DOHH2 (cell line): ENCODE results near the gene GALNT17.

ENCODE experiments used
- H3F3A ChIP-seq: fragments of 200-600 bp; sonication (generic), shearing (Covaris generic); 2 replicates; pipeline ENCODE4 v1.6.0; 2016; ENCODE audit warnings: antibody characterized with exemption, mild to moderate bottlenecking; ENCODE audit not compliant: control insufficient read depth, insufficient read depth
- H3K27ac ChIP-seq: fragments of 200-600 bp; sonication (generic); 2 replicates; pipeline ENCODE4 v1.5.1; 2014; ENCODE audit warnings: low read depth, mild to moderate bottlenecking, low read length, moderate library complexity
- H3K27me3 ChIP-seq: fragments of 200-600 bp; sonication (generic); 2 replicates; pipeline ENCODE4 v1.6.1; 2014; ENCODE audit warnings: mild to moderate bottlenecking, low read length, mixed read lengths; ENCODE audit not compliant: control insufficient read depth
- H3K36me3 ChIP-seq: fragments of 200-600 bp; sonication (generic); 2 replicates; pipeline ENCODE4 v1.6.1; 2014; ENCODE audit warnings: mild to moderate bottlenecking, low read length, moderate library complexity, mixed read lengths; ENCODE audit not compliant: control insufficient read depth
- H3K4me1 ChIP-seq: fragments of 200-600 bp; sonication (generic); 2 replicates; pipeline ENCODE4 v1.6.1; 2014; ENCODE audit warnings: mild to moderate bottlenecking, low read length, mixed read lengths; ENCODE audit not compliant: control insufficient read depth
- H3K4me2 ChIP-seq: fragments of 200-600 bp; sonication (generic); 2 replicates; pipeline ENCODE4 v1.6.0; 2014; ENCODE audit warnings: mild to moderate bottlenecking, low read length, moderate library complexity
- H3K4me3 ChIP-seq: fragments of 200-600 bp; sonication (generic); 2 replicates; pipeline ENCODE4 v1.5.1; 2014; ENCODE audit warnings: mild to moderate bottlenecking, low read length, mixed read lengths
- H3K79me2 ChIP-seq: fragments of 200-600 bp; sonication (generic); 2 replicates; pipeline ENCODE4 v1.6.1; 2014; ENCODE audit warnings: mild to moderate bottlenecking, low read length, mixed read lengths; ENCODE audit not compliant: control insufficient read depth
- H3K9me2 ChIP-seq: fragments of 200-600 bp; sonication (generic); replicated peaks from 2 replicates; pipeline ENCODE4 v1.6.1; 2014; ENCODE audit warnings: mild to moderate bottlenecking, low read length, mixed read lengths; ENCODE audit not compliant: control insufficient read depth
- H3K9me3 ChIP-seq: fragments of 200-600 bp; sonication (generic); 2 replicates; pipeline ENCODE4 v1.6.1; 2014; ENCODE audit warnings: antibody characterized with exemption, low read length, mixed read lengths; ENCODE audit not compliant: control insufficient read depth, insufficient read depth
- H4K20me1 ChIP-seq: fragments of 200-600 bp; sonication (generic); 2 replicates; pipeline ENCODE4 v1.6.0; 2014; ENCODE audit warnings: low read depth, mild to moderate bottlenecking, antibody characterized with exemption, low read length, moderate library complexity; ENCODE audit not compliant: control insufficient read depth, insufficient read depth
- CTCF ChIP-seq: fragments of 200-600 bp; sonication (generic); IDR thresholded peaks from one replicate; pipeline ENCODE4 v1.5.1; 2014; ENCODE audit warnings: antibody characterized with exemption, mild to moderate bottlenecking, low read depth, low read length; ENCODE audit not compliant: poor library complexity, severe bottlenecking
- EZH2phosphoT487 ChIP-seq: fragments of 200-600 bp; sonication (generic); IDR thresholded peaks from 2 replicates; pipeline ENCODE4 v1.6.1; 2017; ENCODE audit warnings: borderline replicate concordance, mild to moderate bottlenecking, antibody characterized with exemption, low read length, moderate library complexity, mixed read lengths

Gene GALNT17

GRCh38 chr7:71504697-71505441, 372.9 kb downstream of the GALNT17 start:
- Histone ChIP-seq H4K20me1 (no peaks in the 10 kb centered on the region), H3K27ac (no peak overlapping the region), H3K4me3 (no peak overlapping the region), H3K79me2 (no peaks in the 10 kb centered on the region), H3K9me2 (no peaks in the 10 kb centered on the region), H3K36me3 (no peaks in the 10 kb centered on the region), H3K9me3 (peaks cover 3% of the 10 kb centered on the region; the same call in 1 of the 2 replicates), H3K4me2 (no peak overlapping the region), H3F3A (no peaks in the 10 kb centered on the region), H3K4me1 (no peaks in the 10 kb centered on the region), H3K27me3 (no peaks in the 10 kb centered on the region)
- TF ChIP-seq EZH2phosphoT487 (no peak), CTCF (no peak)

- H3F3A ChIP-seq = no peaks in the 10 kb centered on the region
- no peak overlapping the region for H3K4me2 ChIP-seq
- H3K27ac ChIP-seq = no peak overlapping the region
- no peaks in the 10 kb centered on the region for H3K4me1 ChIP-seq
- H4K20me1 ChIP-seq = no peaks in the 10 kb centered on the region
- no peaks in the 10 kb centered on the region for H3K9me2 ChIP-seq
- H3K27me3 ChIP-seq = no peaks in the 10 kb centered on the region
- H3K9me3 ChIP-seq = peaks cover 3% of the 10 kb centered on the region; the same call in 1 of the 2 replicates
- TF ChIP-seq EZH2phosphoT487 = no peak
- no peak for TF ChIP-seq CTCF
- H3K36me3 ChIP-seq = no peaks in the 10 kb centered on the region
- no peaks in the 10 kb centered on the region for H3K79me2 ChIP-seq
- H3K4me3 ChIP-seq = no peak overlapping the region
Observed at GRCh38 chr7:71506822-71507221, 374.9 kb downstream of the GALNT17 start.

GRCh38 chr7:71507680-71508602, 376.0 kb downstream of the GALNT17 start:
- no peak overlapping the region for H3K27ac ChIP-seq

More at GRCh38 chr7:71507680-71508602, 376.0 kb downstream of the GALNT17 start:
- H4K20me1 ChIP-seq = no peaks in the 10 kb centered on the region
- H3K9me2 ChIP-seq = no peaks in the 10 kb centered on the region
- H3K27me3 ChIP-seq = no peaks in the 10 kb centered on the region
- no peaks in the 10 kb centered on the region for H3F3A ChIP-seq
- H3K36me3 ChIP-seq = no peaks in the 10 kb centered on the region
- TF ChIP-seq CTCF (no peak), EZH2phosphoT487 (no peak)
- no peak overlapping the region for H3K4me3 ChIP-seq
- no peaks in the 10 kb centered on the region for H3K79me2 ChIP-seq
- H3K4me1 ChIP-seq = no peaks in the 10 kb centered on the region
- peaks cover 3% of the 10 kb centered on the region; the same call in 1 of the 2 replicates for H3K9me3 ChIP-seq
- no peak overlapping the region for H3K4me2 ChIP-seq
